Mononuclear cell (primary cell): ENCODE measurements around the gene COPG1. TPM values are rescaled to one million over a fixed set of nuclear protein-coding genes. Genes with fewer than 3 reads are reported as not detected.
A peak's percentile ranks its signal among the peaks of the same experiment; 100 is the strongest.
"Not testable (repeated sequence)": the region's sequence is repeated elsewhere in the genome, so short reads cannot be mapped to it uniquely, and the experiment has no call there.

ENCODE experiments used
- H3K27me3 ChIP-seq: 2 replicates; pipeline ENCODE4 v1.6.0; 2011; ENCODE audit warnings: low read length, control low read depth; ENCODE audit not compliant: insufficient read depth
- H3K4me1 ChIP-seq: 2 replicates; pipeline ENCODE4 v1.5.1; 2011; ENCODE audit warnings: mild to moderate bottlenecking, low read length, control low read depth; ENCODE audit not compliant: insufficient read depth
- H3K4me3 ChIP-seq: 2 replicates; pipeline ENCODE4 v1.5.1; 2011; ENCODE audit warnings: mild to moderate bottlenecking, low read length, moderate library complexity
- H3K9me3 ChIP-seq: 2 replicates; pipeline ENCODE4 v1.5.1; 2011; ENCODE audit warnings: low read depth, mild to moderate bottlenecking, control low read depth, low read length
- total RNA-seq: library from RNA; depleted of rRNA; stranded (reverse); fragments of >200 nt; gene quantifications from one replicate; pipeline ENCODE4 v1.2.3, GENCODE V29; 2012

Gene COPG1
- total RNA-seq, 1 donor: 61.7 TPM

DNA sequence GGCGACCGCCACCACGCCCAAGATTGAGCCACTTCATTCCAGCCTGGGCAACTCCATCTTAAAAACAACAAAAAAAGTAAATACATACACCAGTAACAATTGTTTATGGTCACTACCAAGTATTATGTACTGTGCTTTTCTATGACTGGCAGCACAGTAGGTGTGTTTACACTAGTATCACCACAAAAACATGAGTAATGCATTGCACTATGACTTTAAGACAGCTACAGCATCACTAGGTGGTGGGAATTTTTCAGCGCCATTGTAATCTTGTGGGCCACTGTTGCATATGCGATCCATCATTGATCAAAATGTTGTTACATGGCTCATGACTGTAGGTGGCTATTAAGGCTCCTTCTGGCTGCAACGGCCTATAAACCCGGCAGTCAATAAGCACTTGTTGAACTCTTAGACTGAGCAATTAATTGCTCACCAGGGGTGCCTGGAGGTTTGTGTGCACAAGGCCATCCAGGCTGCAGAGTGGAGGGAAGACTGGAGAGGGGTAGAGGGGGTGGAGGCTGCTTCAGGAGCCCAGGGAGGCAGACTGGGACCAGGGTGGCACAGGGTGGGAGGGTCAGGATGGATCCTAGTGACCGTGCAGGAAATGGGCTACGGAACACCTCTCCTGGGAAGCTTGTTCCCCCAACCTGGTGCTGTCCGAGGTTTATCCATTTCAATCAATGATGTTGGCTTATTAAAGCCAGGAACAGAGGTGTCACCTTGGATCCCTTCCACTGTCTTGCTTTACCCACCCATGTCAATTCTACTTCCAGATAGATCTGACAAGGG, 17.9 kb upstream of the COPG1 start:
- Histone ChIP-seq H3K4me3 (peak overlapping the region; percentile 17), H3K4me1 (peaks cover 88% of the 10 kb centered on the region), H3K9me3 (no peaks in the 10 kb centered on the region), H3K27me3 (no peaks in the 10 kb centered on the region)

DNA sequence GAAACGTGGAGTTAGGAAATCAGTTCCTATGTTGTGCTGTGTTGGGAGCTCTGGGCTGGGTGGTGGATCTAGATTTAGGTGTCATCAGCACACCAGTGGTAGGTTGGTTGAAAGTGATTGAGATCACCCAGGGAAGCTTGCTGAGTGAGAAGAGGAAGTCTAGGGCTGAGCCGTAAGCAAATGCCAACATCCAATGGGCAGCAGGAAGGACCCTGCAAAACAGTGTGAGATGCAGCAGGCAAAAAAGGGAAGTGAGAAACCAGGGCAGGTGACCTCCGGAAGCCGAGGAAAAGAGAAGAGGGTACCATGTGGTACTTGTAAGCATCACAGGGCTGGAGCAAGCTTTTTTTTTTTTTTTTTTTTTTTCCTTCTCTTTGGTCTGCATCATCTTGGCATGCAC, 15.9 kb upstream of the COPG1 start:
- Histone ChIP-seq H3K9me3 (no peaks in the 10 kb centered on the region), H3K4me3 (no peak overlapping the region), H3K27me3 (no peaks in the 10 kb centered on the region), H3K4me1 (peaks cover 77% of the 10 kb centered on the region)

GRCh38 chr3:129234441-129234840, 15.0 kb upstream of the COPG1 start:
- peaks cover 77% of the 10 kb centered on the region for H3K4me1 ChIP-seq
- H3K27me3 ChIP-seq: no peaks in the 10 kb centered on the region
- H3K4me3 ChIP-seq: no peak overlapping the region
- H3K9me3 ChIP-seq: no peaks in the 10 kb centered on the region

DNA sequence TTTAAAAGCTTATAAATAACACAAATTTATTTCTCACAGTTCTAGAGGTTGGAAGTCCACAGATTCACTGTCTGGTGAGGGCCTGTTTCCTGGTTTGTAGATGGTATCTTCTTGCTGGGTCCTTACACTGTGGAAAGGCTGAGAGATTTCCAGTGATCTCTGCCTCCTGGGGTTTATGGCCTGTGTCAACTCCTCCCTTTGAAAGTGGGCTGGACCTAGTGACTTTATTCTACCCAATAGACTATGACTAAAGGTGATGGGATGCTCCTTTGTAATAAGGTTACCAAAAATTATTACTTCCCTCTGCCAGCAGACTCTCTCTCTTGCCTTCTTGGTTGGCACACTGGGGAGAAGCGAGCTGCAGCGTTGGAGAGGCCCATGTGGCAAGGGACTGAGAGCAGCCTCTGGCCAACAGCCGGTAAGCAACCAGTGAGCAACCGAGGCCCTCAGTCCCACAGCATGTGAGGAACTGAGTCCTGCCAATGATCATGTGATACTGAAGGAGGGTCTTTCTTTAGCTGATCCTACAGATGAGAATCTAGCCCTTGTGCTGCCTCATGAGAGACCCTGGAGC, 14.0 kb upstream of the COPG1 start:
- no peaks in the 10 kb centered on the region for H3K9me3 ChIP-seq
- no peak overlapping the region for H3K4me3 ChIP-seq
- H3K4me1 ChIP-seq: peaks cover 80% of the 10 kb centered on the region
- no peaks in the 10 kb centered on the region for H3K27me3 ChIP-seq

DNA sequence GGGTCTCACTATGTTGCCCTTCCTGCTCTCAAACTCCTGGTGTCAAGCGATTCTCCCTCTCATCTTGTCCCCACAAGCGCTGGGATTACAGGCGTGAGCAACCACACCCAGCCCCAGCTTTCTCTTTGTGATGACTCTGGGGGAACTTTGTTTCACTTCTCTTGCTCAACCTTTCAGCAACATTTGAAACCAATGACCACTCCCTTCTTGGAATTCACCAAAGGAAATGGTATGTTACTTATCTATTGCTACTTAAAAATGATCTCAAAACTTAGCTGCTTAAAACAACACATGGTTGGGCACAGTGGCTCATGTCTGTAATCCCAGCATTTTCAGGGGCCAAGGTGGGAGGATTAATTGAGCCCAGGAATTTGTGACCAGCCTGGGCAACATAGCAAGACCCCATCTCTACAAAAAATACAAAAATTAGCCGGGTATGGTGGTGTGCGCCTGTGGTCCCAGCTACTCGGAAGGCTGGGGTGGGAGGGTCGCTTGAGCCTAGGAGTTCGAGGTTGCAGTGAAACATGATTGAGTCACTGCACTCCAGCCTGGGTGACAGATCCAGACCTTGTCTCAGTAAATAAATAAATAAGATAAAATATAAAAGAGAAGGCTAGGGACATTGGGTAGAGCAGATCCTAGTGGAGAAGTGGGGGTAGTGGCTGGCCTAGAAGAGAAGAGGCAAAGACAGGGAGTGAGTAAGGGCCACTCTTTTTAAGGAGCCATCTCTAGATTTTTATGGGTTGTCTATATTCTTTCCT, 10.3 kb upstream of the COPG1 start:
- H3K4me3 ChIP-seq: no peak overlapping the region
- no peaks in the 10 kb centered on the region for H3K27me3 ChIP-seq
- no peaks in the 10 kb centered on the region for H3K9me3 ChIP-seq
- H3K4me1 ChIP-seq: peaks cover 54% of the 10 kb centered on the region

DNA sequence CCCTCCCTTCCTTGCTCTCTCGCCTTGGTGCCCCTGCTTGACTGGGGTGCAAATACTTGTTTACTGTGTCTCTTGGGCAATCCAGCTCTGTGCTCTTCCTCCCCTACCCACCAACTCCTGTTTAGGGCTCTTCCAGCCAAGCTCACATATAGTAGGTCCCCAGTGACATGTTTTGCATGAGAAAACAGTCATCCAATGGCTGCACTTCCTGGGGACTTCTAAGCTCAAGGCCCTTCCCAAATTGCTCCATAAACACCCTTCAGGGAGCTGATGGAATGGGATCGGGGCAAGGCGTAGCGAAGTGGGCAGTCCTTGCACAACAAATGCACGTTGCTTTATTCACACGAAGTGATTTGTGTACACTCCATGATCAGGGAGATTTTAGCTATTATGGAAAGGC, 9.4 kb upstream of the COPG1 start:
- no peak overlapping the region for H3K4me3 ChIP-seq
- H3K4me1 ChIP-seq: peaks cover 46% of the 10 kb centered on the region
- H3K9me3 ChIP-seq: no peaks in the 10 kb centered on the region
- H3K27me3 ChIP-seq: no peaks in the 10 kb centered on the region

DNA sequence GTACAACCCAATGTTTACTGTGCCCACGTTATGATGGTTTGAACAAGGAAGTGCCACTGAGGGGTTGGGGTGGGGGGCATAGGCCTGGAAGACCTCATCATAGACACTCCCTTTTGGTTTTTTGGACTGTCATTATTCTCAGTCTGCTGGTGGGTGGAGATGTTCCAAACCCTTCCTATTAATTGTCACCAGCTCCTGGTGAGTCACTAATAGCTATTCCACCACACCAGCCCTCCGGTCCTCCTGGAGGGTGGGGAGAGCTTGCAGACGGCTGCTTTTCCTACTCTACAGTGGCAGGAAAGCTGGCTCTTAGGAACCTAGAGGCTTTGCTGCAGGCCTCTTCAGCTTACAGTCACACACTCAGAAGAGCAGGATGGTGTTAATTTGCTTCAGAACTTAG, 9.0 kb upstream of the COPG1 start:
- Histone ChIP-seq H3K27me3 (no peaks in the 10 kb centered on the region), H3K4me1 (peaks cover 46% of the 10 kb centered on the region), H3K9me3 (no peaks in the 10 kb centered on the region), H3K4me3 (no peak overlapping the region)

- Histone ChIP-seq H3K4me1 (peaks cover 31% of the 10 kb centered on the region), H3K27me3 (no peaks in the 10 kb centered on the region), H3K4me3 (no peak overlapping the region), H3K9me3 (no peaks in the 10 kb centered on the region)
Observed at GRCh38 chr3:129245141-129245540, 4.3 kb upstream of the COPG1 start.

GRCh38 chr3:129245641-129246306, 3.6 kb upstream of the COPG1 start:
- not testable (repeated sequence) for H3K9me3 ChIP-seq, H3K4me3 ChIP-seq, H3K27me3 ChIP-seq
- peaks cover 31% of the 10 kb centered on the region for H3K4me1 ChIP-seq

DNA sequence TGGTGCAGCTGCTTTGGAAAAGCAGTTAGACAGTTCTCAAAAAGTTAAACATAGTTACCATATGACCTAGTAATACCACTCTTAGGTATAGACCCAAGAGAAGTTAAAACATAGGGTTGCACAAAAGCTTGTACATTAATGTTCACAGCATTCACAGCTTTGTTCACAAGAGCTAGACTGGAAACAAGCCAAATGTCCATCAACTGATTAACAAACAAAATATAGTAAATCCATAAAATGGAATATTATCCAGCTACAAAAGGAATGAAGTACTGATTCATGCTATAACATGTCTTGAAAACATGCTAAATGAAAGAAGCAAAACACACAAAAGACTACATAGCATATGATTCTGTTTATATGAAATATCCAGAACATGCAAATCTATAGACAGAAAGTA, 2.8 kb upstream of the COPG1 start:
- no peaks in the 10 kb centered on the region for H3K27me3 ChIP-seq
- peaks cover 29% of the 10 kb centered on the region for H3K4me1 ChIP-seq
- H3K4me3 ChIP-seq: no peak overlapping the region
- H3K9me3 ChIP-seq: no peaks in the 10 kb centered on the region

- Histone ChIP-seq H3K4me1 (peaks cover 29% of the 10 kb centered on the region), H3K27me3 (no peaks in the 10 kb centered on the region), H3K9me3 (no peaks in the 10 kb centered on the region), H3K4me3 (peak overlapping the region; percentile 79)
Observed at GRCh38 chr3:129248286-129248979, 973 bp upstream of the COPG1 start.

DNA sequence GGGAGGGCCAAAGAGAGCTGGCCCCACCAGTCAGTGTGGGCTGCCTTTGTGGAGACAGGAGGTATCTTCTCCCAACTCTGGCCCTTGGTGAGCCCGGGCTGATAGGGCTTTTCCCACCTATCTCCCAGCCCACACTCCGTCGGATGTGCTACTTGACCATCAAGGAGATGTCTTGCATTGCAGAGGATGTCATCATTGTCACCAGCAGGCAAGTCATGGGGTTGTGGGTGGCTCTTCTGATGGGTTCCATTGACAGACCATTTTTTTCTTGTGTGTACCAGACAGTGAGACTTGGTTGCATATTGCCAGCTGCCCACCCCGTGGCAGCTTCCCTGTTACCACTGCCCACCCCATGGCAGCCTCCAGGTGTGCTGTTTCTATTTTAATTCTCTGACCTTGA, 3.3 kb downstream of the COPG1 start:
- Histone ChIP-seq H3K4me3 (no peak overlapping the region), H3K9me3 (no peaks in the 10 kb centered on the region), H3K27me3 (no peaks in the 10 kb centered on the region), H3K4me1 (peaks cover 21% of the 10 kb centered on the region)

GRCh38 chr3:129254536-129255230, 5.3 kb downstream of the COPG1 start:
- Histone ChIP-seq H3K4me3 (no peak overlapping the region), H3K27me3 (no peaks in the 10 kb centered on the region), H3K9me3 (no peaks in the 10 kb centered on the region), H3K4me1 (peaks cover 10% of the 10 kb centered on the region)

- Histone ChIP-seq H3K27me3 (no peaks in the 10 kb centered on the region), H3K4me3 (no peak overlapping the region), H3K9me3 (no peaks in the 10 kb centered on the region), H3K4me1 (no peaks in the 10 kb centered on the region)
Observed at GRCh38 chr3:129256270-129256669, 6.9 kb downstream of the COPG1 start.
